ENCODE results near the gene FOXF1. TPM values are rescaled to one million over a fixed set of nuclear protein-coding genes. Genes with fewer than 3 reads are reported as not detected.

The FOXF1 gene
- total RNA-seq, 2 experiments from 2014 or later, result not detected

DNA sequence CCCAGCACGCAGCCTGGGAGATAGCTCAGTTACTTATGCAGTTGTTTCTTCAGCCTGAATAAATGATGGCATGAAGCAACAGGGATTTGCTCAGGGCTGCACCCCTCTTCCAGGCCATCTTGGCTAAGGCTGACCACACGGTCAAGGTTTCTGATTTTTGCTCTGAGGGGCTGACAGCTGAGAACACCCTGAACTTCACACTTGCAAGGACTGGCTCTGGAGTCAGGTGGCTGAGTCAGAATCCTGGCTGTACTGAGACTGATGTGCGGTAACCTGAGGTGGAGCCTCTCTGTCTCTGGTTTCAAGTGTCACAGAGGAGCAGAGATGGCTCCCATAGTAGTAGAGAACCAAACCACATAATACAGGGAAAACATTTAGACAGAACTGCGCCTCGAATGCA is 40.0 kb downstream of the FOXF1 start:
- peaks cover 16% of the 10 kb centered on the region for H3K4me1 ChIP-seq (ENCODE audit: insufficient read depth, low read length)
- CTCF ChIA-PET, result interaction anchor here (1.1 kb wide), 1 partner anchor 14 kb away, joined by 3 read pairs; no protein-coding TSS in a partner anchor
- no peak for ATAC-seq (ENCODE audit: poor library complexity)
- peaks cover 27% of the 10 kb centered on the region for H3K4me1 Mint-ChIP-seq (ENCODE audit: low read depth)
- peaks cover 60% of the 10 kb centered on the region for H3K36me3 Mint-ChIP-seq (ENCODE audit: low read depth)
- H3K27ac Mint-ChIP-seq, result no peak overlapping the region
- H3K27me3 Mint-ChIP-seq, result peaks cover 3% of the 10 kb centered on the region
- DNase-seq, result no peak
- no peak overlapping the region for H3K4me3 Mint-ChIP-seq
- no peak overlapping the region for H3K27ac ChIP-seq (ENCODE audit: low read depth in 1 of 2, low read length in 2 of 2)
- no peaks in the 10 kb centered on the region for H3K27me3 ChIP-seq (ENCODE audit: control insufficient read depth in 1 of 2, insufficient read depth in 2 of 2, low read length in 2 of 2)
- no peaks in the 10 kb centered on the region for H3K9me3 Mint-ChIP-seq
- no peaks in the 10 kb centered on the region for H3K9me3 ChIP-seq (ENCODE audit: control insufficient read depth in 1 of 2, insufficient read depth in 1 of 2, low read length in 2 of 2)
- H3K4me3 ChIP-seq (ENCODE audit: low read length), result no peak overlapping the region
- TF ChIP-seq, protein P1, sequence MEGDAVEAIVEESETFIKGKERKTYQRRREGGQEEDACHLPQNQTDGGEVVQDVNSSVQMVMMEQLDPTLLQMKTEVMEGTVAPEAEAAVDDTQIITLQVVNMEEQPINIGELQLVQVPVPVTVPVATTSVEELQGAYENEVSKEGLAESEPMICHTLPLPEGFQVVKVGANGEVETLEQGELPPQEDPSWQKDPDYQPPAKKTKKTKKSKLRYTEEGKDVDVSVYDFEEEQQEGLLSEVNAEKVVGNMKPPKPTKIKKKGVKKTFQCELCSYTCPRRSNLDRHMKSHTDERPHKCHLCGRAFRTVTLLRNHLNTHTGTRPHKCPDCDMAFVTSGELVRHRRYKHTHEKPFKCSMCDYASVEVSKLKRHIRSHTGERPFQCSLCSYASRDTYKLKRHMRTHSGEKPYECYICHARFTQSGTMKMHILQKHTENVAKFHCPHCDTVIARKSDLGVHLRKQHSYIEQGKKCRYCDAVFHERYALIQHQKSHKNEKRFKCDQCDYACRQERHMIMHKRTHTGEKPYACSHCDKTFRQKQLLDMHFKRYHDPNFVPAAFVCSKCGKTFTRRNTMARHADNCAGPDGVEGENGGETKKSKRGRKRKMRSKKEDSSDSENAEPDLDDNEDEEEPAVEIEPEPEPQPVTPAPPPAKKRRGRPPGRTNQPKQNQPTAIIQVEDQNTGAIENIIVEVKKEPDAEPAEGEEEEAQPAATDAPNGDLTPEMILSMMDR (IDR thresholded peaks at IDR 0.05), result no peak
- peaks cover 38% of the 10 kb centered on the region for H3K36me3 ChIP-seq (ENCODE audit: insufficient read depth, low read length)
- POLR2A ChIA-PET, result no interaction called here
- intact Hi-C loops (cut with DNase I, micrococcal nuclease), result loop anchor here in 1 of 2 experiments (5.0 to 10.0 kb wide), 3 partner anchors 755 to 1405 kb away; partner anchors contain the start of genes BANP, COX4I1, EMC8 and GINS2

DNA sequence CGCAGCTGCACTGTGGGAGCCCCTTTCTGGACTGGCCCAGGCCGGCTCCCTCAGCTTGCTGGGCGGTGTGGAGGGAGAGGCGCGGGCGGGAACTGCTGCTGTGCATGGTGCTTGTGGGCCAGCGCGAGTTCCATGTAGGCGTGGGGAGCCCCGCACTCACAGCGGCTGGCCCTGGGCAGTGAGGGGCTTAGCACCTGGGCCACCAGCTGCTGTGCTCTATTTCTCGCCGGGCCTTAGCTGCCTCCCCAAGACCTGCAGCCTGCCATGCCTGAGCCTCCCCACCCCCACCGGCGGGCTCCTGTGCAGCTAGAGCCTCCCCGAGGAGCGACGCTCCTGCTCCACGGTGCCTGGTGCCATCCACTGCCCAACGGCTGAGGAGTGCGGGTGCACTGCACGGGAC is 43.0 kb downstream of the FOXF1 start:
- H3K27me3 ChIP-seq (ENCODE audit: control insufficient read depth in 1 of 2, insufficient read depth in 2 of 2, low read length in 2 of 2), result peaks cover 0 to 7% of the 10 kb centered on the region in 2 experiments
- POLR2A ChIA-PET, result no interaction called here
- DNase-seq (no peak), ATAC-seq (ENCODE audit: poor library complexity) (no peak)
- Mint-ChIP-seq H3K27me3 (peaks cover 9% of the 10 kb centered on the region), H3K9me3 (no peaks in the 10 kb centered on the region), H3K4me1 (ENCODE audit: low read depth) (peaks cover 29% of the 10 kb centered on the region), H3K4me3 (peak overlapping the region; percentile 99), H3K36me3 (ENCODE audit: low read depth) (peaks cover 32% of the 10 kb centered on the region), H3K27ac (peak overlapping the region; percentile 99)
- no peak overlapping the region for H3K27ac ChIP-seq (ENCODE audit: low read depth in 1 of 2, low read length in 2 of 2)
- CTCF ChIA-PET, result no interaction called here
- no peak overlapping the region for H3K4me3 ChIP-seq (ENCODE audit: low read length)
- no peaks in the 10 kb centered on the region for H3K9me3 ChIP-seq (ENCODE audit: control insufficient read depth in 1 of 2, insufficient read depth in 1 of 2, low read length in 2 of 2)
- H3K4me1 ChIP-seq (ENCODE audit: insufficient read depth, low read length), result peaks cover 22% of the 10 kb centered on the region
- peaks cover 18% of the 10 kb centered on the region for H3K36me3 ChIP-seq (ENCODE audit: insufficient read depth, low read length)
- intact Hi-C loops (cut with DNase I, micrococcal nuclease), result loop anchor here in 1 of 2 experiments (5.0 to 10.0 kb wide), 3 partner anchors 759 to 1401 kb away; partner anchors contain the start of genes BANP, COX4I1, EMC8 and GINS2
- TF ChIP-seq, protein P1 (IDR thresholded peaks at IDR 0.05), result no peak

DNA sequence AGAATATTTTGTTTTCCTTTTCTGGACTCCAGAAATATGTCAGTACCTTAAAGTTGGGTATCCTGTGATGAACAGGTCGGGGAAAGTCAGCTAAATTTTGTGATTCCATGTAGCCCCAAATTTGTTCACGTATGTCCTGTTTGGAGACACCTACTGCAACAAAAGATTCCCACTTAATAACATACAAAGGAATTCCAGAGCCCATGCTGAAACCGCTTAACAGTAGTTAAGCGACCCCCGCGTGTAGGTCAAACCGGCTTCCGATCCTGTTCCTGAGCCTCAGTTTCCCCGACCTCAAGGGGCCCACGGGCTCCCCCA is 44.2 kb downstream of the FOXF1 start:
- H3K4me1 Mint-ChIP-seq (ENCODE audit: low read depth), result peaks cover 29% of the 10 kb centered on the region
- H3K4me3 Mint-ChIP-seq, result peak overlapping the region; percentile 99
- POLR2A ChIA-PET, result no interaction called here
- H3K27ac Mint-ChIP-seq, result peak overlapping the region; percentile 99
- Histone ChIP-seq H3K27ac (ENCODE audit: low read depth in 1 of 2, low read length in 2 of 2) (peak overlapping the region; percentile 77 to 93), H3K27me3 (ENCODE audit: control insufficient read depth in 1 of 2, insufficient read depth in 2 of 2, low read length in 2 of 2) (peaks cover 3 to 10% of the 10 kb centered on the region in 2 experiments), H3K9me3 (ENCODE audit: control insufficient read depth in 1 of 2, insufficient read depth in 1 of 2, low read length in 2 of 2) (no peaks in the 10 kb centered on the region), H3K4me1 (ENCODE audit: insufficient read depth, low read length) (peaks cover 22% of the 10 kb centered on the region), H3K4me3 (ENCODE audit: low read length) (peak overlapping the region; percentile 96), H3K36me3 (ENCODE audit: insufficient read depth, low read length) (peaks cover 13% of the 10 kb centered on the region)
- peaks cover 29% of the 10 kb centered on the region for H3K36me3 Mint-ChIP-seq (ENCODE audit: low read depth)
- DNase-seq, result no peak
- ATAC-seq (ENCODE audit: poor library complexity), result no peak
- intact Hi-C loops (cut with DNase I, micrococcal nuclease), result loop anchor here in 1 of 2 experiments (5.0 to 10.0 kb wide), 3 partner anchors 760 to 1400 kb away; partner anchors contain the start of genes BANP, COX4I1, EMC8 and GINS2
- TF ChIP-seq, protein P1 (IDR thresholded peaks at IDR 0.05), result no peak
- CTCF ChIA-PET, result no interaction called here
- no peaks in the 10 kb centered on the region for H3K9me3 Mint-ChIP-seq
- peaks cover 20% of the 10 kb centered on the region for H3K27me3 Mint-ChIP-seq

Data from CD4-positive, alpha-beta T cell (primary cell).